LNCAP (cell line): ENCODE measurements around the gene OR8G1.

Experiments used
- CTCF ChIP-seq: fragments of 450-650 bp; IDR thresholded peaks from 2 replicates; pipeline ENCODE4 v1.5.1; 2017; ENCODE audit warnings: mild to moderate bottlenecking

OR8G1 gene

GRCh38 chr11:124274000-124274399 is 33.1 kb downstream of the OR8G1 start:
- TF ChIP-seq CTCF = no peak

- no peak for TF ChIP-seq CTCF
These were observed 35.2 kb downstream of the OR8G1 start for GRCh38 chr11:124276081-124276480.

GRCh38 chr11:124277207-124277606 is 36.3 kb downstream of the OR8G1 start:
- no peak for TF ChIP-seq CTCF

- no peak for TF ChIP-seq CTCF
These were observed 36.9 kb downstream of the OR8G1 start for GRCh38 chr11:124277804-124278203.

GRCh38 chr11:124278261-124278660 is 37.4 kb downstream of the OR8G1 start:
- TF ChIP-seq CTCF = no peak

GRCh38 chr11:124285610-124286344 is 44.9 kb downstream of the OR8G1 start:
- TF ChIP-seq CTCF = no peak

- TF ChIP-seq CTCF = no peak
These were observed 53.8 kb downstream of the OR8G1 start for GRCh38 chr11:124294687-124295086.

- TF ChIP-seq CTCF = no peak
These were observed 55.1 kb downstream of the OR8G1 start for GRCh38 chr11:124296016-124296415.
